ENCODE data around the gene IPO9. TPM values are rescaled to one million over a fixed set of nuclear protein-coding genes. Genes with fewer than 3 reads are reported as not detected.

The IPO9 gene
- total RNA-seq, 2 donors from 2014 or later = 108 to 133 TPM

GRCh38 chr1:201828217-201828819 lies 639 bp upstream of the IPO9 start:
- Mint-ChIP-seq H3K27ac (peak overlapping the region; percentile 15), H3K4me1 (peaks cover 22% of the 10 kb centered on the region), H3K4me3 (peak overlapping the region; percentile 98), H3K9me3 (no peaks in the 10 kb centered on the region), H3K36me3 (ENCODE audit: low read depth) (peaks cover 7% of the 10 kb centered on the region), H3K27me3 (ENCODE audit: insufficient read depth) (no peaks in the 10 kb centered on the region)
- peak overlapping the region; percentile 93 for H3K4me3 ChIP-seq (ENCODE audit: low read length)
- 89 to 94% methylated on average over 16 of the region's 16 CpGs for WGBS, 2 experiments (ENCODE audit: insufficient coverage in 1 of 2, insufficient read length in 1 of 2)
- TF ChIP-seq CTCF (conservative IDR thresholded peaks at IDR 0.05) = no peak
- H3K9me3 ChIP-seq (ENCODE audit: control insufficient read depth, low read length) = no peaks in the 10 kb centered on the region
- no peak overlapping the region for H3K27ac ChIP-seq (ENCODE audit: low read depth, low read length)
- no peaks in the 10 kb centered on the region for H3K27me3 ChIP-seq (ENCODE audit: control insufficient read depth, insufficient read depth, low read length, poor library complexity, severe bottlenecking)
- no peak overlapping the region for H3K9ac ChIP-seq (ENCODE audit: extremely low read depth, low read length, poor library complexity, severe bottlenecking)
- H3K36me3 ChIP-seq (ENCODE audit: control insufficient read depth, insufficient read depth, low read length) = no peaks in the 10 kb centered on the region
- H3K4me1 ChIP-seq (ENCODE audit: control insufficient read depth, insufficient read depth, low read length) = peaks cover 3% of the 10 kb centered on the region
- no peak for DNase-seq

- Mint-ChIP-seq H3K27me3 (ENCODE audit: insufficient read depth) (no peaks in the 10 kb centered on the region), H3K4me3 (peak overlapping the region; percentile 98), H3K9me3 (no peaks in the 10 kb centered on the region), H3K4me1 (peaks cover 22% of the 10 kb centered on the region), H3K27ac (no peak overlapping the region), H3K36me3 (ENCODE audit: low read depth) (peaks cover 18% of the 10 kb centered on the region)
- Histone ChIP-seq H3K4me3 (ENCODE audit: low read length) (peak overlapping the region; percentile 93), H3K9ac (ENCODE audit: extremely low read depth, low read length, poor library complexity, severe bottlenecking) (no peak overlapping the region), H3K27ac (ENCODE audit: low read depth, low read length) (no peak overlapping the region), H3K9me3 (ENCODE audit: control insufficient read depth, low read length) (no peaks in the 10 kb centered on the region), H3K4me1 (ENCODE audit: control insufficient read depth, insufficient read depth, low read length) (peaks cover 3% of the 10 kb centered on the region), H3K36me3 (ENCODE audit: control insufficient read depth, insufficient read depth, low read length) (peaks cover 6% of the 10 kb centered on the region), H3K27me3 (ENCODE audit: control insufficient read depth, insufficient read depth, low read length, poor library complexity, severe bottlenecking) (no peaks in the 10 kb centered on the region)
- DNase-seq = no peak
- no peak for TF ChIP-seq CTCF (conservative IDR thresholded peaks at IDR 0.05)
- WGBS, 2 experiments (ENCODE audit: insufficient coverage in 1 of 2, insufficient read length in 1 of 2) = 97 to 100% methylated on average over 3 to 4 of the region's 4 CpGs
These were observed 2.4 kb downstream of the IPO9 start for GRCh38 chr1:201831371-201831770.

GRCh38 chr1:201834621-201835020 lies 5.7 kb downstream of the IPO9 start:
- H3K36me3 Mint-ChIP-seq (ENCODE audit: low read depth) = peaks cover 37% of the 10 kb centered on the region
- Histone ChIP-seq H3K4me3 (ENCODE audit: low read length) (no peak overlapping the region), H3K27me3 (ENCODE audit: control insufficient read depth, insufficient read depth, low read length, poor library complexity, severe bottlenecking) (no peaks in the 10 kb centered on the region), H3K4me1 (ENCODE audit: control insufficient read depth, insufficient read depth, low read length) (peaks cover 3% of the 10 kb centered on the region), H3K9me3 (ENCODE audit: control insufficient read depth, low read length) (no peaks in the 10 kb centered on the region), H3K27ac (ENCODE audit: low read depth, low read length) (no peak overlapping the region), H3K36me3 (ENCODE audit: control insufficient read depth, insufficient read depth, low read length) (peaks cover 6% of the 10 kb centered on the region), H3K9ac (ENCODE audit: extremely low read depth, low read length, poor library complexity, severe bottlenecking) (no peak overlapping the region)
- no peaks in the 10 kb centered on the region for H3K9me3 Mint-ChIP-seq
- H3K27ac Mint-ChIP-seq = no peak overlapping the region
- TF ChIP-seq CTCF (conservative IDR thresholded peaks at IDR 0.05) = no peak
- peaks cover 16% of the 10 kb centered on the region for H3K4me1 Mint-ChIP-seq
- WGBS, 2 experiments (ENCODE audit: insufficient coverage in 1 of 2, insufficient read length in 1 of 2) = 98 to 100% methylated on average over 2 to 5 of the region's 5 CpGs
- no peaks in the 10 kb centered on the region for H3K27me3 Mint-ChIP-seq (ENCODE audit: insufficient read depth)
- H3K4me3 Mint-ChIP-seq = no peak overlapping the region
- DNase-seq = no peak
